Cardiac muscle cell (in vitro differentiated cells and primary cell): ENCODE results near the gene DOP1B. TPM values are rescaled to one million over a fixed set of nuclear protein-coding genes. Genes with fewer than 3 reads are reported as not detected.

Source experiments
- DNase-seq, 2 donors: peaks; one replicate each; pipeline versions ENCODE4 v3.0.0 to v3.0.0-alpha.2; 2010 to 2017; ENCODE audit warnings: low read depth in 1 of 2, low spot score in 1 of 2
- H3K27ac ChIP-seq: fragments of 200-600 bp; sonication (generic); 2 replicates; pipeline ENCODE4 v1.5.1; 2016
- H3K27me3 ChIP-seq: fragments of 200-600 bp; sonication (generic); 2 replicates; pipeline ENCODE4 v1.6.0; 2016; ENCODE audit warnings: control low read depth
- H3K36me3 ChIP-seq: fragments of 200-600 bp; sonication (generic); 2 replicates; pipeline ENCODE4 v1.5.1; 2016; ENCODE audit warnings: control low read depth
- H3K4me1 ChIP-seq: fragments of 200-600 bp; sonication (generic); 2 replicates; pipeline ENCODE4 v1.8.1; 2017; ENCODE audit warnings: low read depth, mild to moderate bottlenecking, mixed run types
- H3K4me3 ChIP-seq: fragments of 200-600 bp; sonication (generic); 2 replicates; pipeline ENCODE4 v1.5.1; 2016; ENCODE audit warnings: mild to moderate bottlenecking
- H3K9me3 ChIP-seq: fragments of 200-600 bp; sonication (generic); 2 replicates; pipeline ENCODE4 v1.5.1; 2017; ENCODE audit warnings: low read depth, mild to moderate bottlenecking, control low read depth
- CTCF ChIP-seq: IDR thresholded peaks from 2 replicates; pipeline ENCODE4 v1.5.1; 2012; ENCODE audit warnings: low read depth, mild to moderate bottlenecking, low read length
- polyA plus RNA-seq: library from polyadenylated mRNA; unstranded; fragments of >200 nt; fragmentation: Nextera tagmentation; extraction: Ambion mirVana; gene quantifications from 2 replicates; pipeline ENCODE4 v1.2.1, GENCODE V29; 2016
- total RNA-seq: library from RNA; depleted of rRNA; stranded (reverse); fragments of >200 nt; gene quantifications from 2 replicates; pipeline ENCODE4 v1.2.3, GENCODE V29; 2016

DOP1B gene
- total and polyA plus RNA-seq, 2 experiments from 2014 or later: 3.3 to 6.9 TPM

GRCh38 chr21:36170823-36171222 is 14.2 kb downstream of the DOP1B start:
- no peaks in the 10 kb centered on the region for H3K27me3 ChIP-seq
- no peak overlapping the region for H3K4me3 ChIP-seq
- no peak for DNase-seq
- no peak overlapping the region for H3K27ac ChIP-seq
- H3K9me3 ChIP-seq: no peaks in the 10 kb centered on the region
- H3K36me3 ChIP-seq: no peaks in the 10 kb centered on the region
- peaks cover 15% of the 10 kb centered on the region for H3K4me1 ChIP-seq
- no peak for TF ChIP-seq CTCF

DNA sequence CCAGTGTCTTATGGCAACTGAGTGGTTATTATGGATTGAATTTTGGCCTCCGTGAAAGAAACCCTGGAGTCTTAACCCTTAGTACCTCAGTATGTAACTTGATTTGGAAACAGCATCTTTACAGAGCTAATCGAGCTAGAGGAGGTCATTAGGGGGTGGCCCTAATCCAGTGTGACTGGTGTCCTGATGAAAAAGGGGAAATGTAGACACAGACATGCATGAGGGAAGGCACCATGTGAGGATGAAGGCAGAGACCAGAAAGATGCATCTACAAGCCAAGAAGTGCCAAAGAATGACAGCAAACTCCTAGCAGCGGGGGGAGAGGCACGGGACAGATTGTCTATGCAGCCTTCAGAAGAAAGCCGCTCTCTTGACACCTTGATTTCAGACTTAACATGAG is 14.7 kb downstream of the DOP1B start:
- TF ChIP-seq CTCF: no peak
- Histone ChIP-seq H3K9me3 (no peaks in the 10 kb centered on the region), H3K27me3 (no peaks in the 10 kb centered on the region), H3K27ac (peak overlapping the region; percentile 26), H3K4me1 (peaks cover 15% of the 10 kb centered on the region), H3K4me3 (no peak overlapping the region), H3K36me3 (no peaks in the 10 kb centered on the region)
- no peak for DNase-seq

GRCh38 chr21:36171741-36172331 is 15.2 kb downstream of the DOP1B start:
- no peak overlapping the region for H3K4me3 ChIP-seq
- H3K27me3 ChIP-seq: no peaks in the 10 kb centered on the region
- no peak for TF ChIP-seq CTCF
- peak overlapping the region; percentile 26 for H3K27ac ChIP-seq
- no peak for DNase-seq
- H3K4me1 ChIP-seq: peaks cover 15% of the 10 kb centered on the region
- H3K9me3 ChIP-seq: no peaks in the 10 kb centered on the region
- H3K36me3 ChIP-seq: no peaks in the 10 kb centered on the region

- no peak for DNase-seq
- no peak for TF ChIP-seq CTCF
- H3K4me3 ChIP-seq: no peak overlapping the region
- H3K9me3 ChIP-seq: no peaks in the 10 kb centered on the region
- H3K4me1 ChIP-seq: peaks cover 15% of the 10 kb centered on the region
- no peaks in the 10 kb centered on the region for H3K36me3 ChIP-seq
- no peaks in the 10 kb centered on the region for H3K27me3 ChIP-seq
- H3K27ac ChIP-seq: no peak overlapping the region
These were observed 18.2 kb downstream of the DOP1B start for GRCh38 chr21:36174780-36175179.

- no peak overlapping the region for H3K4me3 ChIP-seq
- no peak overlapping the region for H3K27ac ChIP-seq
- H3K36me3 ChIP-seq: no peaks in the 10 kb centered on the region
- H3K9me3 ChIP-seq: no peaks in the 10 kb centered on the region
- peaks cover 15% of the 10 kb centered on the region for H3K4me1 ChIP-seq
- no peak for DNase-seq
- no peak for TF ChIP-seq CTCF
- no peaks in the 10 kb centered on the region for H3K27me3 ChIP-seq
These were observed 19.3 kb downstream of the DOP1B start for GRCh38 chr21:36175771-36176565.
